IPS-18c (cell line): Measurements from ENCODE around the gene MYADML2.

Experiments
- H3K4me3 ChIP-seq: 2 replicates; pipeline ENCODE4 v1.7.0; 2013; ENCODE audit warnings: low read depth, mild to moderate bottlenecking, low read length, moderate library complexity; ENCODE audit not compliant: insufficient read depth
- H3K9me3 ChIP-seq: one replicate; pipeline ENCODE4 v1.6.1; 2013; ENCODE audit warnings: mild to moderate bottlenecking, low read length, moderate library complexity; ENCODE audit not compliant: control insufficient read depth, insufficient read depth

MYADML2 gene

DNA sequence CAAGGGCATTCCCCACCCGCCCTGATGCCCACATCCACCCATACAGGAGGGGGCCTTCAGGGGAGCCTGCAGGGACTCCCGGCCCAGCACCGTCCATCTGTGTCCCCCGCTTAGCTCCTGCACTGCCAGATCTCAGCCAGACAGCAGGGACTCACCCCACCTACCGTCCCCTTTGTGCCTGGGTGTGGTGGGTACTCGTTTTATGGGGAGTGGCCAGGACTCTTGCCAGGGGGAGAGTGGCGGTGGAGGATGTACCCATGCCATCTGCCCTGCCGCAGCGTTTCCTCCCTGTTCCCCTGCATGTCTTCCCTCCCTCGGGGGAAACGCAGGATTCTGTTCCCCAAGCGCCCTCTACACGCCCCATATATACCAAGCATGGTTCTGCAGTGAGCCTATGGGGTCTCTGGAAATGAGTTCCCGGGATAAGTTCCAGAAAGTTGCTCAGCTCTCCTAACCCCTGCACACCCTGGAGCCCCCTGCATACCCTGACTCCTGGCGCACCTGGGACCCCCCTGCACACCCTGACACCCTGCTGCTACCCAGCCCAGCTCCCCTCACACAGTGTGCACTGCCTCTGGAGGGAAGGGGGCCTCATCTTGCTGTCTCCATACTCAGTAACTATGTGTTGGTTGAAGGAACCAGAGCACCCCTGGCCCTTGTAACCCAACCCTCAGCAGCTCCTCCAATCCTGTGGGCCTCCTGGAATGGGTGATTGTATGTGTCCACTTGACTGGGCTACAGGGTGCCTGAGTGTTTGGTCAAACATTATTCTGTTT lies 15.3 kb downstream of the MYADML2 start:
- no peaks in the 10 kb centered on the region for H3K9me3 ChIP-seq
- H3K4me3 ChIP-seq = no peak overlapping the region

DNA sequence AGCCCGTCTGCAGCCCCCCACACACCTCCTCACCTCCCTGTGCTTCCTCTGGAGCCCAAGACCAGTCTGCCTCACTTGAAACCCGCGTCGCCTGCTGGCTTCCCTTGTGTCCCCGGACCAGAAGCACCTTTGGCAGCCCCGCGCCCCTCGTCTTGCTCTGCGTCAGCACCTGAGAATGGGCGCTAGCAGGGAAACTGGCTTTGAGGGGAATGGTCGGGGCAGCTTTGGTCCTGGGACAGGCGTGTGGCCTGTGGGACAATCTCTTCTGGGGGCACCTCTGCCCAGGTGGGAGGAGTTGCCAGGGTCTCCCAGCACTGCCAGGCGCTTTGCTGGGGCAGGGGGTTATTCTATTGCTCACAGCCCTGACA lies 15.9 kb downstream of the MYADML2 start:
- Histone ChIP-seq H3K4me3 (no peak overlapping the region), H3K9me3 (no peaks in the 10 kb centered on the region)

- Histone ChIP-seq H3K4me3 (no peak overlapping the region), H3K9me3 (no peaks in the 10 kb centered on the region)
Observed at GRCh38 chr17:81930142-81931125, 16.6 kb downstream of the MYADML2 start.

- no peaks in the 10 kb centered on the region for H3K9me3 ChIP-seq
- H3K4me3 ChIP-seq = peak overlapping the region; percentile 73
Observed at GRCh38 chr17:81929253-81930141, 17.5 kb downstream of the MYADML2 start.

- peak overlapping the region; percentile 73 for H3K4me3 ChIP-seq
- no peaks in the 10 kb centered on the region for H3K9me3 ChIP-seq
Observed at GRCh38 chr17:81928544-81929252, 18.3 kb downstream of the MYADML2 start.

GRCh38 chr17:81927653-81928543 lies 19.1 kb downstream of the MYADML2 start, which contains the start of gene MAFG:
Gene MAFG (minus strand): TSS chr17:81927735. CDS start chr17:81923185, 4,550 bp downstream.
- Histone ChIP-seq H3K4me3 (peak within 1 kb of the TSS; percentile 73), H3K9me3 (no peaks in the 10 kb centered on the region)

DNA sequence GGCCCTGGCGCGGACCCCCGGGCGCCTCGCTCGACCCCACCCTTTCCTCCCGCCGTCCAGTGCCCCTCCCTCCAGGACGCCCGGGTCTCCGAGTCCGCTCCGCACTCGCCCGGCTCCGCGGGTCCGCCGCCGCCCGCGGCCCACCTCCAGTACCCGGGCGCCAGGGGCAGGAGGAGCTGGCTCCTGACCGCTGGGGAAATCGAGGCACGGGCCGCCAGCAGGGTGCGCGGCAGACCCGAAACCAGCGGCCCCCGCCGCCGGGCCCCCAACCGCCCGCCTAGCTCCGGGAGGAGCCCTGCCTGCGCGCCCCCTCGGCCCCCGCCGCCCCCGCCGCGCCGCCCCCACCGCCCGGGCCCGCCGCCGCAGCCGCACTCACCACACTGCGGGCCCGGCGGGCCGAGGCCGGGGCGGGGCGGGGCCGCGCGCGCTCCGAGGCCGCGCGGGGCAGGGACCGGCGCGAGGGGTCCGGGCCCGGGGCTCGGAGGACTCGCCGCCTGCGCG lies 19.8 kb downstream of the MYADML2 start:
- Histone ChIP-seq H3K9me3 (no peaks in the 10 kb centered on the region), H3K4me3 (peak overlapping the region; percentile 73)

GRCh38 chr17:81926451-81927151 lies 20.4 kb downstream of the MYADML2 start:
- Histone ChIP-seq H3K4me3 (peak overlapping the region; percentile 66), H3K9me3 (no peaks in the 10 kb centered on the region)

DNA sequence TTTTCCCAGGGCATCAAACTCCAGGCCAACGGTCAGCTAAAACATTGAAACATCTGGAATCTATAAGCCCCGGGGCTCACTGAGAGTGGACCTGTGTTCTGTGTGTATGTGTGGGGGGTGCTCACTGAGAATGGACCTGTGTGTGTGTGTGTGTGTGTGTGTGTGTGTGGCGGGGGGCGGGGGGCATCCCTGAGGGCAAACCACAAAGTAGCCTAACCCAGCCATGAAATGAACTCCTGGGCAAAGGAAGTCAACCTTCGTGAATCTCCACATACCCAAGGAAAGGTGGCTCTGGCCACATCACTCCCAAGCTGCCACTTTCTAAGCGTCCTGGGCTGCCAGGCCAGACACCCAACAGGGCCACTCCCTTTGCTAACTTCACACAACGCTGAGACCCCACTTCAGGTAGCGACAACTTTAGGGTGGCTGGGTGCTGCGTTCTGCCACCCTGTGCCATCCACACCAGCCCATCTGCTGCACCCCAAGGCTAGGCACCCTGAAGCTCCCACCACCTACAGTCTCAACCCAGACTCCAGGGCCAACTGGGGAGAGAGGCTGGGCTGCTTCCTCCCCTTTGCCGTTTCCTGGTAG lies 21.1 kb downstream of the MYADML2 start:
- Histone ChIP-seq H3K9me3 (no peaks in the 10 kb centered on the region), H3K4me3 (peak overlapping the region; percentile 66)

DNA sequence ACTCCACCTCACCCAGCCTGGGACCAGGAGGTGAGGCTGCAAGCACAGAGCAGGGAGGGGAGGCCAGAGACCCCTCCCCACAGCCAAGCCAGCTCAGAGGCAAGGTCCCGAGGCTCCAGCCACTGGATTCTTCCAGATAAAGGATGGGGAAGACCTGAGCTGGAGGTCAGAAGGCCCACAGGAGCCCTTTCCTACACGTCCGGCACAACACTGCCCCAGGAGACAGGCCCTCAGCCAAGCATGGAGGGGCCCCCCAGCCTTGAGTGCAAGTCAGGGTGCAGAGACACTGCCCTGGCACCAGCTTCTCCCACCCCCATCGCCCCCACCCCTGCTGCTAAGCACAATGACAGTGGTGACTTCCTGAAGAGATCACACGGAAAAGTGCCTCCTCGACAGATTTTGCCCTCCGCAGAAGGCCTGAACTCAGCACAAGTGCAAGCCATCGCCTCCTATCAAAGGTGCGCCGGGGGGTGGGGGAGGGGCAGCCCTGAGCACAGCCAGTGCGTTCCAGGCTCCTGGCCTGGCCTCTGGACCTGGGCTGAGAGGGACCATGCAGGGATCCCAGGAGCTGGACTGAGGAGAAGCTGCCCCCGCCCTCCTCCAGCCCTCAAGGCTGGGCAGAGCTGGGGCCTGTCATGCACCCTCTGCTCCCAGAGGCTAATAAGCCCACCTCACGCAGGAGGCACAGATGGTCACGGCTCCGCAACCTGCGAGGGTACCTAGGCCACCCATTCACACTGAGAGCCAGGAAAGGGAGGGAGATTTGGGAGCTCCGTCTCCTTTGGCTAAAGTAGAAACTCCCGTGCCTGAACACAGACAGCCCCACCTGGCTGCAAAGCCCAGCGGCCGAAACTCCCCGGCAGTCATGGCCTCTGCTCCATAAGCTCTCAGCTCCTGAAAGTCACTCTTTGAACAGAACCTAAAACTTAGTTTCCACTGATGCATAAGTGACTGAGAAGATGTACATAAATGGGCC lies 22.2 kb downstream of the MYADML2 start:
- Histone ChIP-seq H3K9me3 (no peaks in the 10 kb centered on the region), H3K4me3 (peak overlapping the region; percentile 9; the same call in 1 of the 2 replicates)

GRCh38 chr17:81923302-81924260 lies 23.5 kb downstream of the MYADML2 start:
- Histone ChIP-seq H3K9me3 (no peaks in the 10 kb centered on the region), H3K4me3 (peak overlapping the region; percentile 28; the same call in 1 of the 2 replicates)

DNA sequence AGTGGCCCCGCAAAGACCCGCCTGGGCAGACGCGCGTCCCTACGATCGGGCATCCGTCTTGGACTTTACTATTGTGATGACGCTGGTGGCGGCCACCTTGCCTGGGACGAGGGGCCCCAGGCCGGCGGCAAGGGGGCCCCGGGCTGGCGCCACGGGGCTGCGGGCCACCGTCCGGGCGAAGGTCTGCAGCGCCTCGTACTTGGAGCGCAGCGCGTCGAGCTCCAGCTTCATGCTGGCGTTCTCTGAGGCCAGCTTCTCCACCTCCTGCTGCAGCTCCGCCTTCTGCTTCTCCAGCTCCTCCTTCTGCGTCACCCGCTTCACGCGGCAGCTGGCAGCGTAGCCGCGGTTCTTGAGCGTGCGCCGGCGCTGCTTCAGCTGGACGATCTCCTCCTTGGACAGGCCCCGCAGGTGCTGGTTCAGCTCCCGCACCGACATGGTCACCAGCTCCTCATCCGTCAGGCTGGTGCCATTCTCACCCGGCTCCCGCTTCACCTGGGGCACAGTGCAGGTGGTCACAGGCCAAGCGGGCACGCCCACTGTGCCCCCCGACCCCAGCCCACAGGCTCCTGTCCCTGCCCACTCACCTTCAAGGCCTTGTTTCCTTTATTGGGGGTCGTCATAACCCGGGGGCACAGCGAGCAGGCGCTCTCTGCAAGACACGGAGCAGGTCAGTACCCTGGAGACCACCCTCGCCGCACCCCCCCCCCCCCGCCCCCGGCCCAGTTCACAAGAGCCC lies 24.3 kb downstream of the MYADML2 start:
- H3K4me3 ChIP-seq = no peak overlapping the region
- H3K9me3 ChIP-seq = no peaks in the 10 kb centered on the region
